Mesothelial cell of epicardium (in vitro differentiated cells): ENCODE measurements around the gene TNRC6A. TPM values are rescaled to one million over a fixed set of nuclear protein-coding genes. Genes with fewer than 3 reads are reported as not detected.

Source experiments
- DNase-seq, 2 experiments: peaks; one replicate each; pipeline ENCODE4 v3.0.0; 2021; ENCODE audit warnings: low spot score in 2 of 2; ENCODE audit not compliant: unreplicated experiment in 2 of 2
- H3K27ac Mint-ChIP-seq: 2 replicates; pipeline ENCODE4 v1.8.0; 2021; ENCODE audit warnings: mixed read lengths
- H3K27me3 Mint-ChIP-seq: 2 replicates; pipeline ENCODE4 v1.8.0; 2021; ENCODE audit warnings: low read depth, mixed read lengths
- H3K36me3 Mint-ChIP-seq: 2 replicates; pipeline ENCODE4 v1.8.0; 2021; ENCODE audit warnings: mixed read lengths
- H3K4me1 Mint-ChIP-seq: 2 replicates; pipeline ENCODE4 v1.8.0; 2021; ENCODE audit warnings: mixed read lengths
- H3K4me3 Mint-ChIP-seq: 2 replicates; pipeline ENCODE4 v1.8.0; 2021; ENCODE audit warnings: mild to moderate bottlenecking, moderate library complexity, mixed read lengths
- H3K9me3 Mint-ChIP-seq: 2 replicates; pipeline ENCODE4 v1.8.0; 2021; ENCODE audit warnings: mixed read lengths
- total RNA-seq: library from RNA; stranded (reverse); gene quantifications from 3 replicates; pipeline ENCODE4 v1.2.1, GENCODE V29; 2021
- TF ChIP-seq, protein P1 (sequence below): fragments of 200-600 bp; sonication (generic); IDR thresholded peaks from one replicate; pipeline ENCODE4 v1.5.0; 2021; ENCODE audit warnings: antibody characterized with exemption; ENCODE audit not compliant: unreplicated experiment

The TNRC6A gene
- total RNA-seq, 1 donor from 2014 or later = 89.7 TPM

DNA sequence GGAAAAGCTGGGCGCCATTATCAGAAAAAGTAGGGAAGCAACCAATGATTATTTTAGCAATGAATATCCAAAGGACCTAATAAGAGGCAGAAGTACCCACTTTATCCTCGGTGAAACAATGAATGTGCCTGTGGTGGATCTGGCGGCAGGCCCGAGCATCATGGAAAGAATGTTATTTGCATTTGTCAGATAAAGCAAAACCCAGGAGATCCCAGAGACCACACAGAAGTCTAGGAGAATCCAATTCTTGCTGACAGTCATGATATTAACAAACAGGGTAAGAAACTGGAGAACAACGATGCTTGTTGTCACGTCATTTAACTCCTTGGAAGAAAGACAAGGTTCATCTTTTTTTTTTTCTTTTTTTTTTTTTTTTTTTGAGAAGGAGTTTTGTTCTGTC, 12.0 kb upstream of the TNRC6A start:
- Mint-ChIP-seq H3K9me3 (peaks cover 8% of the 10 kb centered on the region), H3K27ac (no peak overlapping the region), H3K27me3 (peaks cover 2% of the 10 kb centered on the region), H3K4me1 (no peaks in the 10 kb centered on the region), H3K36me3 (peaks cover 3% of the 10 kb centered on the region), H3K4me3 (no peak overlapping the region)
- DNase-seq = no peak
- TF ChIP-seq, protein P1, sequence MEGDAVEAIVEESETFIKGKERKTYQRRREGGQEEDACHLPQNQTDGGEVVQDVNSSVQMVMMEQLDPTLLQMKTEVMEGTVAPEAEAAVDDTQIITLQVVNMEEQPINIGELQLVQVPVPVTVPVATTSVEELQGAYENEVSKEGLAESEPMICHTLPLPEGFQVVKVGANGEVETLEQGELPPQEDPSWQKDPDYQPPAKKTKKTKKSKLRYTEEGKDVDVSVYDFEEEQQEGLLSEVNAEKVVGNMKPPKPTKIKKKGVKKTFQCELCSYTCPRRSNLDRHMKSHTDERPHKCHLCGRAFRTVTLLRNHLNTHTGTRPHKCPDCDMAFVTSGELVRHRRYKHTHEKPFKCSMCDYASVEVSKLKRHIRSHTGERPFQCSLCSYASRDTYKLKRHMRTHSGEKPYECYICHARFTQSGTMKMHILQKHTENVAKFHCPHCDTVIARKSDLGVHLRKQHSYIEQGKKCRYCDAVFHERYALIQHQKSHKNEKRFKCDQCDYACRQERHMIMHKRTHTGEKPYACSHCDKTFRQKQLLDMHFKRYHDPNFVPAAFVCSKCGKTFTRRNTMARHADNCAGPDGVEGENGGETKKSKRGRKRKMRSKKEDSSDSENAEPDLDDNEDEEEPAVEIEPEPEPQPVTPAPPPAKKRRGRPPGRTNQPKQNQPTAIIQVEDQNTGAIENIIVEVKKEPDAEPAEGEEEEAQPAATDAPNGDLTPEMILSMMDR = no peak

DNA sequence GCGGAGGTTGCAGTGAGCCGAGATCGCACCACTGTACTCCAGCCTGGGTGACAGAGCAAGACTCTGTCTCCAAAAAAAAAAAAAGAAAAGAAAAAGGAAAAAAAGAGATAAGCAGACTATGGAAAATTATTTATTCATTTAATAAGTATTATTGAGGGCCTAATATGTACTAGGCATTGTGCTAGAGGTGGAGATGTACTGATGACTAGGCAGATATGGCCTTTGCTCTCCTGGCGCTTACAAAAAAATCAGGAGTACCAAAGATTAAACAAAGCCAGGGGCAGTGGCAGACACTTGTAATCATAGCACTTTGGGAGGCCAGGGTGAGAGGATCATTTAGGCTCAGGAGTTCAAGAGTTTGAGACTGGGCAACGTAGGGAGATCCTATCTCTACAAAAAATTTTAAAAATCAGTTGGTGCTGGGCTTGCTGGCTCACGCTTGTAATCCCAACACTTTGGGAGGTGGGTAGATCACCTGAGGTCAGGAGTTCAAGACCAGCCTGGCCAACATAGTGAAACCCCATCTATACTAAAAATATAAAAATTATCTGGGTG, 10.4 kb upstream of the TNRC6A start:
- Mint-ChIP-seq H3K27ac (no peak overlapping the region), H3K4me3 (no peak overlapping the region), H3K9me3 (peaks cover under 1% of the 10 kb centered on the region), H3K36me3 (peaks cover under 1% of the 10 kb centered on the region), H3K27me3 (no peaks in the 10 kb centered on the region), H3K4me1 (no peaks in the 10 kb centered on the region)
- no peak for DNase-seq
- TF ChIP-seq, protein P1 = no peak

DNA sequence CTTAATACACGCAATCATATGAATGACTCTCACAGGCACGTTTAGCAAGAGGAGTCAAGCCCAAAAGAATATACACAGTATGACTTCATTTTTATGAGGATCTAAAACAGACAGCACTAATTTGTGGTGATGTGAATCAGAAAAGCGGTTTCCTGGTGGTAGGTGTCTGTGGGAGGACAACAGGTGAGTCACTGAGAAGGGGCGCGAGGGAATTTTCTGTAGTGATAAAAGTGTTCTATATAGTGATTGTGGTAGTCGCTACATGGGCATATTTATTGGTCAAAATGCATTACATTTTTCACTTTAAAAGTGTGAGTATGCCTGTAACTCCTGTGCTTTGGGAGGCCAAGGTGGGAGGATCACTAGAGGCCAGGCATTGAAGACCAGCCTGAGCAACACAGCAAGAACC, 7.6 kb upstream of the TNRC6A start:
- Mint-ChIP-seq H3K9me3 (no peaks in the 10 kb centered on the region), H3K36me3 (no peaks in the 10 kb centered on the region), H3K27ac (no peak overlapping the region), H3K4me1 (no peaks in the 10 kb centered on the region), H3K27me3 (no peaks in the 10 kb centered on the region), H3K4me3 (no peak overlapping the region)
- TF ChIP-seq, protein P1 = no peak
- DNase-seq = no peak

- Mint-ChIP-seq H3K27ac (no peak overlapping the region), H3K9me3 (no peaks in the 10 kb centered on the region)
- TF ChIP-seq, protein P1 = no peak
These were observed 5.8 kb upstream of the TNRC6A start for GRCh38 chr16:24723663-24724062.

GRCh38 chr16:24728011-24728410, 1.4 kb upstream of the TNRC6A start:
- DNase-seq = no peak
- no peak overlapping the region for H3K27ac Mint-ChIP-seq
- H3K36me3 Mint-ChIP-seq = peaks cover 3% of the 10 kb centered on the region
- H3K9me3 Mint-ChIP-seq = no peaks in the 10 kb centered on the region
- peak overlapping the region; percentile 16 for H3K4me3 Mint-ChIP-seq
- TF ChIP-seq, protein P1 = no peak
- no peaks in the 10 kb centered on the region for H3K27me3 Mint-ChIP-seq
- H3K4me1 Mint-ChIP-seq = peaks cover 25% of the 10 kb centered on the region

More at GRCh38 chr16:24723663-24724062, 5.8 kb upstream of the TNRC6A start:
- DNase-seq = no peak
- no peaks in the 10 kb centered on the region for H3K27me3 Mint-ChIP-seq
- no peak overlapping the region for H3K4me3 Mint-ChIP-seq
- H3K4me1 Mint-ChIP-seq = peaks cover 2% of the 10 kb centered on the region
- H3K36me3 Mint-ChIP-seq = no peaks in the 10 kb centered on the region

DNA sequence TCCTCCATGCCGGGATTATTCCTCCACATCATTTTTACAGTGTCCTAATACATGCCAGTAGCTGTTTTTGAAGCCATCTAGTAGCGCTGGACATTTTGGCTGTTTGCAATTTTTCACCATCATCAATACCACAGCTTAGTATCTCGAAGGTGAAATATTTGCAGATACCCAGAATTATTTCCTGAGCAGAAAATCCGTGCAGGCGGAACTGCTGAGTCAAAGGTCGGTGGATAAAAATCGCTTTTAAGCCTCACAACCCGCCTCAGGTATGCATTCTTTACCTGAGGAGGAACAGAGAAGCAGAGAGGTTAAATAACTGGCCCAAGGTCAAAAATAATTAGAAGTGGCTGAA, 584 bp upstream of the TNRC6A start:
- Mint-ChIP-seq H3K27ac (peak overlapping the region; percentile 96), H3K4me1 (peaks cover 26% of the 10 kb centered on the region), H3K27me3 (no peaks in the 10 kb centered on the region), H3K4me3 (peak overlapping the region; percentile 90), H3K9me3 (no peaks in the 10 kb centered on the region), H3K36me3 (peaks cover 10% of the 10 kb centered on the region)
- TF ChIP-seq, protein P1 = no peak
- no peak for DNase-seq
